ENCODE data around the gene CPNE7. TPM values are rescaled to one million over a fixed set of nuclear protein-coding genes. Genes with fewer than 3 reads are reported as not detected.

The CPNE7 gene
- total RNA-seq, 2 donors from 2014 or later: 1.5 to 2.1 TPM

DNA sequence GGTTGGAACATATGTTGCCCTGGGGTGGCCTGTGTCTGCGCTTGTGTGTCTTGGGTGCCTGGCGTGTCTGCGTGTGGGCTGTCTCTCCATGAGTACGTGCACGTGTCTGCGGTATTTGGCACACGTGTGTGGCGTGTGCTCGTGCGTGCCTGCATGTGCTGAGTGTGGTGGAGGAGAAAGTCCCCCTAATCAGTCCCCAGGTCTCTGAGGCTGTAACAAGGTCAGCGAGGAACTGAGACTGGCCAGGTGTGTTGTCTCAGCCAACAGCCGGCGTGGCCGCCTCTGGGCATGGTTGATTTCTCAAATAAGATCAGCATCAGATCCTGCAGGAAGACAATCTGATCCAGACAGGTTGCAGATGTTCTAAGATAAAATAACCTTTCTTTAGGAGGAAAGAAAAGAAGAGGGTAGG is 3.5 kb upstream of the CPNE7 start:
- Histone ChIP-seq H3K4me3 (ENCODE audit: low read length) (no peak overlapping the region), H3K36me3 (ENCODE audit: control insufficient read depth, insufficient read depth, low read length) (no peaks in the 10 kb centered on the region), H3K27me3 (ENCODE audit: control insufficient read depth, insufficient read depth, low read length, poor library complexity, severe bottlenecking) (peaks cover 23% of the 10 kb centered on the region), H3K9ac (ENCODE audit: extremely low read depth, low read length, poor library complexity, severe bottlenecking) (no peak overlapping the region), H3K4me1 (ENCODE audit: control insufficient read depth, insufficient read depth, low read length) (peaks cover 11% of the 10 kb centered on the region), H3K27ac (ENCODE audit: low read depth, low read length) (no peak overlapping the region), H3K9me3 (ENCODE audit: control insufficient read depth, low read length) (no peaks in the 10 kb centered on the region)
- Mint-ChIP-seq H3K36me3 (ENCODE audit: low read depth) (no peaks in the 10 kb centered on the region), H3K27me3 (ENCODE audit: insufficient read depth) (peaks cover 54% of the 10 kb centered on the region), H3K9me3 (no peaks in the 10 kb centered on the region), H3K4me1 (peaks cover 9% of the 10 kb centered on the region), H3K27ac (no peak overlapping the region), H3K4me3 (no peak overlapping the region)
- no peak for DNase-seq
- TF ChIP-seq, protein P1, sequence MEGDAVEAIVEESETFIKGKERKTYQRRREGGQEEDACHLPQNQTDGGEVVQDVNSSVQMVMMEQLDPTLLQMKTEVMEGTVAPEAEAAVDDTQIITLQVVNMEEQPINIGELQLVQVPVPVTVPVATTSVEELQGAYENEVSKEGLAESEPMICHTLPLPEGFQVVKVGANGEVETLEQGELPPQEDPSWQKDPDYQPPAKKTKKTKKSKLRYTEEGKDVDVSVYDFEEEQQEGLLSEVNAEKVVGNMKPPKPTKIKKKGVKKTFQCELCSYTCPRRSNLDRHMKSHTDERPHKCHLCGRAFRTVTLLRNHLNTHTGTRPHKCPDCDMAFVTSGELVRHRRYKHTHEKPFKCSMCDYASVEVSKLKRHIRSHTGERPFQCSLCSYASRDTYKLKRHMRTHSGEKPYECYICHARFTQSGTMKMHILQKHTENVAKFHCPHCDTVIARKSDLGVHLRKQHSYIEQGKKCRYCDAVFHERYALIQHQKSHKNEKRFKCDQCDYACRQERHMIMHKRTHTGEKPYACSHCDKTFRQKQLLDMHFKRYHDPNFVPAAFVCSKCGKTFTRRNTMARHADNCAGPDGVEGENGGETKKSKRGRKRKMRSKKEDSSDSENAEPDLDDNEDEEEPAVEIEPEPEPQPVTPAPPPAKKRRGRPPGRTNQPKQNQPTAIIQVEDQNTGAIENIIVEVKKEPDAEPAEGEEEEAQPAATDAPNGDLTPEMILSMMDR (conservative IDR thresholded peaks at IDR 0.05): no peak
- 87 to 94% methylated on average over 7 to 14 of the region's 14 CpGs for WGBS, 2 experiments (ENCODE audit: insufficient coverage in 1 of 2, insufficient read length in 1 of 2)

DNA sequence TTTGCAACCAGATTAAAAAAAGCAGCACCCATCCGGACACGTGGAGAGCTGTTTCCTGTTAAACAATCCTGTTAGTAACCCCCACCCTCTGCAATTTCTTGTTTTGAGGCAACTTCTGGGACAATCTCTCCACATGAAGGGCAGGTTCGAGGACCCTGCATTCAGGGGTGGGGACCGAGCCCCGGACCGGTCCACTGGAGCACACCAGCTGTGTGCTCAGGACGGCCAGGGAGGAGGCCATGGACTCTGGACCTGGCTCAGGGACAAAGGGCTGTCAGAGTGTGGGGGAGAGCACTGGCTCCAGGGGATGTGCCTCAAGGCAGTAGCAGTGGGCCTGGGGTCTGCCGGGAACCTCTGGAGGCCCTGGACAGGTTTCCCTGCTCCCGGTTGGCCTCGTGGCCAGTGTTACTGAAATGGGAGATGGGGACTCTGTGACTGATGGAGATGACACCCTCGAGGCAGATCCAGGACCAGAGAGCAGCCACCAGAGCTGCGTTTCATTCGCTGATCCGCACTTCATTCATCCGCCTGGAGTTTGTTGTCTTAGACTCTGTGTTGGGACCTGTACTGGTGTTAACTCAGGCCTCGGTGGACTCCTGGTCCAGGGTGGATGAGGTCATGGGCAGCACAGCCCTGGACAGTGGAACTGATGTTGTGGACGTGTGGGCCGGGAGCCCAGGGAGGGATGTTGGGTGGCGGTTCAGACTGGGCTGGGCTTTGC is 2.9 kb upstream of the CPNE7 start:
- peaks cover 59% of the 10 kb centered on the region for H3K27me3 Mint-ChIP-seq (ENCODE audit: insufficient read depth)
- H3K4me3 Mint-ChIP-seq: no peak overlapping the region
- WGBS, 2 experiments (ENCODE audit: insufficient coverage in 1 of 2, insufficient read length in 1 of 2): 91 to 92% methylated on average over 14 to 19 of the region's 19 CpGs
- TF ChIP-seq, protein P1 (conservative IDR thresholded peaks at IDR 0.05): no peak
- H3K36me3 Mint-ChIP-seq (ENCODE audit: low read depth): no peaks in the 10 kb centered on the region
- H3K27ac Mint-ChIP-seq: no peak overlapping the region
- Histone ChIP-seq H3K36me3 (ENCODE audit: control insufficient read depth, insufficient read depth, low read length) (no peaks in the 10 kb centered on the region), H3K27ac (ENCODE audit: low read depth, low read length) (no peak overlapping the region), H3K9ac (ENCODE audit: extremely low read depth, low read length, poor library complexity, severe bottlenecking) (no peak overlapping the region), H3K9me3 (ENCODE audit: control insufficient read depth, low read length) (no peaks in the 10 kb centered on the region), H3K4me1 (ENCODE audit: control insufficient read depth, insufficient read depth, low read length) (peaks cover 11% of the 10 kb centered on the region), H3K27me3 (ENCODE audit: control insufficient read depth, insufficient read depth, low read length, poor library complexity, severe bottlenecking) (peaks cover 29% of the 10 kb centered on the region), H3K4me3 (ENCODE audit: low read length) (no peak overlapping the region)
- no peak for DNase-seq
- no peaks in the 10 kb centered on the region for H3K9me3 Mint-ChIP-seq
- H3K4me1 Mint-ChIP-seq: peaks cover 9% of the 10 kb centered on the region

DNA sequence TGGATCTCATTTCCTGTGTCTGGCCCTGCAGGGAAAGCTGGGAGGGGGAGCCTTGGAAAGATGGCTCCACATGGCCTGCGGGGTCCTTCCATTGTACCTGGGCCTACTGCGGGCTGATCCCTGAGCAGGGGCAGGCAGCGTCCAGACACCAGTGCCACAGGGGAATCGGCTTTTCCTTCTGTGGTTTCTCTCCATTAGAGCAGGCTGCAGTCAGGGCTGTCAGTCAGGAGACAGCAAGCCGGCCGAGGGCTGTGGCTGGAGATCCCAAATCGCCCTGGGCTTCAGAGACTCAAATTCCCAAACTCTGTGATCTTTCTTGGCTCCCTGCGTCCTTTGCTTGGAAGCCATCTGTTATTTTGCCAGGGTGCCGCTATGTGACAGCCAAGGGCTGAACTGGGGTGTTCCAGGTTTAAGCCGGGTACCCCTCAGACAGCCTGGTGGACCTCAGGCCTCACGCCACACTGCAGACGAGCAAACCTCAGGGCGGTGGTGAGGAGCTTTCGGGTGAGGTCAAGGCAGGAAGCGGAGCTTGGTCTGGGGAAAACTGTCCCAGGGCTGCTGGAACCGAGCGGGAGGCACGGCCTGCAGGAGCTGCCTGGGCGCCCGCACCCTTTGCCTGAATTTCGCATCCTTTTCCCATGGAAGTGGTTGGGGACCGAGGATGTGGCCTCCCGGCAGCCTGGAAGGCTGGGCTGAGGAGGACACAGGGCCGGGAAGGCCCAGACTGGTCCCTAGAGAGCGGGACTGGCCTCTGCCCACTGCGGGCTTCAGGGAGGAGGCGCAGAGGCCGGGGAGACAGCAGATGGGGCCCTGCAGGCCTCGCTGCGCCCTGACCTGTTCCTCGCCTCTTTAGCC is 1.5 kb upstream of the CPNE7 start:
- Mint-ChIP-seq H3K9me3 (no peaks in the 10 kb centered on the region), H3K27me3 (ENCODE audit: insufficient read depth) (peaks cover 66% of the 10 kb centered on the region), H3K27ac (no peak overlapping the region), H3K36me3 (ENCODE audit: low read depth) (no peaks in the 10 kb centered on the region), H3K4me3 (no peak overlapping the region), H3K4me1 (peaks cover 1% of the 10 kb centered on the region)
- TF ChIP-seq, protein P1 (conservative IDR thresholded peaks at IDR 0.05): no peak
- Histone ChIP-seq H3K27ac (ENCODE audit: low read depth, low read length) (no peak overlapping the region), H3K4me3 (ENCODE audit: low read length) (no peak overlapping the region), H3K36me3 (ENCODE audit: control insufficient read depth, insufficient read depth, low read length) (no peaks in the 10 kb centered on the region), H3K4me1 (ENCODE audit: control insufficient read depth, insufficient read depth, low read length) (peaks cover 5% of the 10 kb centered on the region), H3K9me3 (ENCODE audit: control insufficient read depth, low read length) (no peaks in the 10 kb centered on the region), H3K9ac (ENCODE audit: extremely low read depth, low read length, poor library complexity, severe bottlenecking) (no peak overlapping the region), H3K27me3 (ENCODE audit: control insufficient read depth, insufficient read depth, low read length, poor library complexity, severe bottlenecking) (peaks cover 33% of the 10 kb centered on the region)
- 79 to 81% methylated on average over 18 to 31 of the region's 31 CpGs for WGBS, 2 experiments (ENCODE audit: insufficient coverage in 1 of 2, insufficient read length in 1 of 2)
- no peak for DNase-seq
